ENCODE measurements around the gene SPATA13.

- no peak for TF ChIP-seq CTCF (IDR thresholded peaks at IDR 0.05; ENCODE audit: low read depth, low read length)
- TF ChIP-seq EZH2phosphoT487 (IDR thresholded peaks at IDR 0.05; ENCODE audit: low read depth) = no peak
These were observed 1.5 kb downstream of the SPATA13 start for GRCh38 chr13:24161980-24162525.

Measured in OCI-LY3 (cell line).